Germinal center (tissue), 1 donor: ENCODE data around the gene RXFP2.

Source experiments
- DNase-seq: peaks from one replicate; pipeline ENCODE4 v3.0.0; 2012; ENCODE audit warnings: mixed read lengths, low spot score

The RXFP2 gene

GRCh38 chr13:31824705-31825517 lies 85.6 kb downstream of the RXFP2 start:
- DNase-seq: no peak

GRCh38 chr13:31826521-31826920 lies 87.2 kb downstream of the RXFP2 start:
- DNase-seq: no peak

GRCh38 chr13:31827707-31828106 lies 88.4 kb downstream of the RXFP2 start:
- DNase-seq: no peak

- DNase-seq: no peak
These were observed 96.6 kb downstream of the RXFP2 start for GRCh38 chr13:31835932-31836331.

GRCh38 chr13:31843044-31843443 lies 103.7 kb downstream of the RXFP2 start:
- no peak for DNase-seq

- peak; percentile 79 for DNase-seq
These were observed 107.0 kb downstream of the RXFP2 start for GRCh38 chr13:31846182-31846938.

- peak; percentile 9 for DNase-seq
These were observed 107.8 kb downstream of the RXFP2 start for GRCh38 chr13:31846961-31847752.

- DNase-seq: no peak
These were observed 109.3 kb downstream of the RXFP2 start for GRCh38 chr13:31848621-31849020.

GRCh38 chr13:31849206-31849605 lies 109.9 kb downstream of the RXFP2 start:
- no peak for DNase-seq

GRCh38 chr13:31850041-31850555 lies 110.8 kb downstream of the RXFP2 start:
- DNase-seq: no peak

GRCh38 chr13:31851216-31851615 lies 111.9 kb downstream of the RXFP2 start:
- no peak for DNase-seq
